GM12878 (cell line): ENCODE data around the gene LGALS8. TPM values are rescaled to one million over a fixed set of nuclear protein-coding genes. Genes with fewer than 3 reads are reported as not detected.

ENCODE experiments used
- ATAC-seq: fragments of 200-7000 bp; cut with Tn5 transposase; 3 replicates; pipeline ENCODE4 v1.9.1; 2020; ENCODE audit warnings: mild to moderate bottlenecking, moderate library complexity
- BruUV-seq: library from RNA; stranded (reverse); fragments of 400-500 nt; replicated peaks from 2 replicates; lab custom pipeline; 2021; lab: Mats Ljungman, UMichigan
- CTCF ChIA-PET: fragments of 300-600 bp; sonication (Branson Sonifier 250); formaldehyde crosslinking; extraction: SDS; loops from one replicate; lab custom pipeline; 2021; ENCODE audit warnings: inconsistent platforms; lab: Yijun Ruan, JAX
- POLR2A ChIA-PET: fragments of 350-600 bp; formaldehyde crosslinking; extraction: SDS; loops from one replicate; lab custom pipeline; 2021; ENCODE audit warnings: inconsistent platforms; lab: Charles Lee
- RAD21 ChIA-PET: fragments of 300-600 bp; sonication (Branson Sonifier 250); formaldehyde crosslinking; loops from one replicate; lab custom pipeline; 2023; ENCODE audit warnings: antibody characterized with exemption; ENCODE audit not compliant: unreplicated experiment; lab: Charles Lee
- SMC1A ChIA-PET: fragments of 300-600 bp; sonication (Branson Sonifier 250); formaldehyde crosslinking; loops from one replicate; lab custom pipeline; 2023; ENCODE audit not compliant: unreplicated experiment, uncharacterized antibody; lab: Charles Lee
- DNase-seq: peaks from one replicate; pipeline ENCODE4 v3.0.0-alpha.2; 2011; ENCODE audit warnings: low read depth, low spot score
- FAIRE-seq: peaks from 3 replicates; lab custom pipeline; 2011; peaks lifted over from hg19 to GRCh38; lab: Jason Lieb, UNC
- H2AFZ ChIP-seq: 2 replicates; pipeline ENCODE4 v1.6.0; 2011; ENCODE audit warnings: low read depth, low read length, control low read depth; ENCODE audit not compliant: control insufficient read depth
- H3K27ac ChIP-seq: 2 replicates; pipeline ENCODE4 v1.5.1; 2011; ENCODE audit warnings: control low read depth; ENCODE audit not compliant: control insufficient read depth, insufficient read depth
- H3K27me3 ChIP-seq, 2 experiments: replicated peaks in 1 of 2; 2 replicates each; pipeline versions ENCODE4 v1.6.0 to v1.6.1; 2011; ENCODE audit warnings: low read length in 1 of 2; ENCODE audit not compliant: control insufficient read depth in 2 of 2, insufficient read depth in 2 of 2
- H3K36me3 ChIP-seq, 2 experiments: 2 replicates each; pipeline ENCODE4 v1.5.1; 2011; ENCODE audit warnings: low read length in 1 of 2; ENCODE audit not compliant: control insufficient read depth in 2 of 2, insufficient read depth in 2 of 2
- H3K4me1 ChIP-seq: 2 replicates; pipeline ENCODE4 v1.6.1; 2011; ENCODE audit warnings: mild to moderate bottlenecking, low read length, moderate library complexity, mixed read lengths; ENCODE audit not compliant: control insufficient read depth, insufficient read depth
- H3K4me2 ChIP-seq: 2 replicates; pipeline ENCODE4 v1.6.0; 2011; ENCODE audit warnings: control low read depth; ENCODE audit not compliant: control insufficient read depth, insufficient read depth
- H3K4me3 ChIP-seq: fragments of 200-600 bp; sonication (generic); 2 replicates; pipeline ENCODE4 v1.5.1; 2016
- H3K79me2 ChIP-seq: 2 replicates; pipeline ENCODE4 v1.6.0; 2011; ENCODE audit warnings: low read length; ENCODE audit not compliant: control insufficient read depth, insufficient read depth
- H3K9ac ChIP-seq: 2 replicates; pipeline ENCODE4 v1.8.0; 2011; ENCODE audit warnings: low read length, control low read depth, mixed read lengths; ENCODE audit not compliant: control insufficient read depth, insufficient read depth
- H3K9me3 ChIP-seq: replicated peaks from 3 replicates; pipeline ENCODE4 v1.5.1; 2011; ENCODE audit warnings: mild to moderate bottlenecking, low read length; ENCODE audit not compliant: control insufficient read depth, insufficient read depth
- H4K20me1 ChIP-seq: 2 replicates; pipeline ENCODE4 v1.6.0; 2011; ENCODE audit not compliant: control insufficient read depth, insufficient read depth
- BCL11A ChIP-seq: IDR thresholded peaks from 2 replicates; pipeline ENCODE4 v1.6.1; 2011; ENCODE audit warnings: low read depth, low read length
- HDAC6 ChIP-seq: fragments of 200-600 bp; sonication (generic); IDR thresholded peaks from one replicate; pipeline ENCODE4 v1.8.0; 2017; ENCODE audit warnings: antibody characterized with exemption; ENCODE audit not compliant: unreplicated experiment
- HDGF ChIP-seq: fragments of 450-650 bp; IDR thresholded peaks from 2 replicates; pipeline ENCODE4 v1.6.1; 2016; ENCODE audit warnings: antibody characterized with exemption
- IRF4 ChIP-seq: IDR thresholded peaks from 2 replicates; pipeline ENCODE4 v1.6.1; 2011; ENCODE audit warnings: low read depth, low read length
- KDM1A ChIP-seq: fragments of 200-600 bp; sonication (generic); IDR thresholded peaks from 2 replicates; pipeline ENCODE4 v1.6.1; 2016; ENCODE audit warnings: borderline replicate concordance
- RAD21 ChIP-seq: IDR thresholded peaks from 2 replicates; pipeline ENCODE4 v1.6.1; 2011; ENCODE audit warnings: mild to moderate bottlenecking, low read depth, low read length, moderate library complexity; ENCODE audit not compliant: insufficient read depth
- RUNX3 ChIP-seq: IDR thresholded peaks from 2 replicates; pipeline ENCODE4 v1.6.1; 2012; ENCODE audit warnings: low read length, inconsistent platforms
- SMARCA5 ChIP-seq: fragments of 450-650 bp; IDR thresholded peaks from 2 replicates; pipeline ENCODE4 v1.6.1; 2017; ENCODE audit warnings: mild to moderate bottlenecking
- TCF12 ChIP-seq: IDR thresholded peaks from 2 replicates; pipeline ENCODE4 v1.6.1; 2011; ENCODE audit warnings: low read depth, mild to moderate bottlenecking, low read length
- ZNF384 ChIP-seq: IDR thresholded peaks from 2 replicates; pipeline ENCODE4 v1.6.1; 2012; ENCODE audit warnings: low read depth, mild to moderate bottlenecking, low read length, improper control_type of control experiment, borderline replicate concordance
- WGBS: methylation state at CpG from one replicate; pipeline ENCODE4 v1.1.6; 2016; ENCODE audit warnings: low lambda C conversion rate; ENCODE audit not compliant: insufficient replicate concordance, insufficient coverage; ENCODE audit errors: missing lambda C conversion rate; 5-methylcytosine and 5-hydroxymethylcytosine counted together
- in situ Hi-C: fragments of 300-500 bp; cut with MboI; formaldehyde crosslinking; loops from 9 replicates; pipeline ENCODE4 v1.14.3; 2018; ENCODE audit warnings: mixed read lengths
- intact Hi-C: fragments of 100-400 bp; cut with micrococcal nuclease; formaldehyde crosslinking; loops from one replicate; pipeline ENCODE4 v1.14.2; 2022; ENCODE audit not compliant: unreplicated experiment
- polyA plus RNA-seq, 11 experiments: library from polyadenylated mRNA; depleted of rRNA in 4 of 11; unstranded in 6 of 11; stranded (reverse) in 5 of 11; fragments of >200 nt; fragmentation: Nextera tagmentation in 4 of 11; fragmentation: Illumina TruSeq in 1 of 11; extraction: Ambion mirVana in 4 of 11; extraction: Trizol in 1 of 11; gene quantifications; 1 replicate in 1 of 11; 2 replicates in 10 of 11; pipeline versions ENCODE4 v1.2.1 to v1.2.3, GENCODE V29; 2011 to 2016; ENCODE audit warnings: inconsistent platforms in 2 of 11, missing spikeins in 2 of 11, low read depth in 1 of 11
- total RNA-seq, 4 experiments: library from RNA; depleted of rRNA in 3 of 4; stranded (reverse); fragments of >200 nt in 3 of 4; fragmentation: Illumina TruSeq in 1 of 4; extraction: Trizol in 1 of 4; gene quantifications; 2 replicates each; pipeline versions ENCODE4 v1.2.1 to v1.2.3, GENCODE V29; 2013 to 2021
- TF ChIP-seq, protein P1 (sequence below): fragments of 450-650 bp; IDR thresholded peaks from 2 replicates; pipeline ENCODE4 v1.6.1; 2016; ENCODE audit warnings: mild to moderate bottlenecking, moderate library complexity, borderline replicate concordance
- TF ChIP-seq, protein P2 (sequence below): fragments of 450-650 bp; IDR thresholded peaks from 2 replicates; pipeline ENCODE4 v1.6.1; 2014; ENCODE audit warnings: mild to moderate bottlenecking

LGALS8 gene
- total and polyA plus RNA-seq, 10 of the 15 experiments (the other 5 are each of a cell fraction or from before 2014, with no cell fraction given) = 15.4 to 86.5 (median 19.2) TPM

GRCh38 chr1:236514703-236515442, 8.9 kb upstream of the LGALS8 start:
- H4K20me1 ChIP-seq = no peaks in the 10 kb centered on the region
- no peaks in the 10 kb centered on the region for H3K36me3 ChIP-seq
- ChIA-PET CTCF (interaction anchor here (0.5 kb wide), 1 partner anchor 188 kb away, joined by 3 read pairs; no protein-coding TSS in a partner anchor), RAD21 (no interaction called here), POLR2A (no interaction called here), SMC1A (interaction anchor here (0.8 kb wide), 1 partner anchor 10 kb away, joined by 3 read pairs; no protein-coding TSS in a partner anchor)
- ATAC-seq = no peak
- 45% methylated on average over 4 of the region's 4 CpGs for WGBS
- no TSS peak for BruUV-seq
- H3K9me3 ChIP-seq = no peaks in the 10 kb centered on the region
- DNase-seq = no peak
- H2AFZ ChIP-seq = no peak overlapping the region
- H3K4me1 ChIP-seq = no peaks in the 10 kb centered on the region
- H3K27ac ChIP-seq = no peak overlapping the region
- no peaks in the 10 kb centered on the region for H3K79me2 ChIP-seq
- H3K4me2 ChIP-seq = no peak overlapping the region
- FAIRE-seq = no peak
- H3K4me3 ChIP-seq = no peak overlapping the region
- TF ChIP-seq, protein P1, sequence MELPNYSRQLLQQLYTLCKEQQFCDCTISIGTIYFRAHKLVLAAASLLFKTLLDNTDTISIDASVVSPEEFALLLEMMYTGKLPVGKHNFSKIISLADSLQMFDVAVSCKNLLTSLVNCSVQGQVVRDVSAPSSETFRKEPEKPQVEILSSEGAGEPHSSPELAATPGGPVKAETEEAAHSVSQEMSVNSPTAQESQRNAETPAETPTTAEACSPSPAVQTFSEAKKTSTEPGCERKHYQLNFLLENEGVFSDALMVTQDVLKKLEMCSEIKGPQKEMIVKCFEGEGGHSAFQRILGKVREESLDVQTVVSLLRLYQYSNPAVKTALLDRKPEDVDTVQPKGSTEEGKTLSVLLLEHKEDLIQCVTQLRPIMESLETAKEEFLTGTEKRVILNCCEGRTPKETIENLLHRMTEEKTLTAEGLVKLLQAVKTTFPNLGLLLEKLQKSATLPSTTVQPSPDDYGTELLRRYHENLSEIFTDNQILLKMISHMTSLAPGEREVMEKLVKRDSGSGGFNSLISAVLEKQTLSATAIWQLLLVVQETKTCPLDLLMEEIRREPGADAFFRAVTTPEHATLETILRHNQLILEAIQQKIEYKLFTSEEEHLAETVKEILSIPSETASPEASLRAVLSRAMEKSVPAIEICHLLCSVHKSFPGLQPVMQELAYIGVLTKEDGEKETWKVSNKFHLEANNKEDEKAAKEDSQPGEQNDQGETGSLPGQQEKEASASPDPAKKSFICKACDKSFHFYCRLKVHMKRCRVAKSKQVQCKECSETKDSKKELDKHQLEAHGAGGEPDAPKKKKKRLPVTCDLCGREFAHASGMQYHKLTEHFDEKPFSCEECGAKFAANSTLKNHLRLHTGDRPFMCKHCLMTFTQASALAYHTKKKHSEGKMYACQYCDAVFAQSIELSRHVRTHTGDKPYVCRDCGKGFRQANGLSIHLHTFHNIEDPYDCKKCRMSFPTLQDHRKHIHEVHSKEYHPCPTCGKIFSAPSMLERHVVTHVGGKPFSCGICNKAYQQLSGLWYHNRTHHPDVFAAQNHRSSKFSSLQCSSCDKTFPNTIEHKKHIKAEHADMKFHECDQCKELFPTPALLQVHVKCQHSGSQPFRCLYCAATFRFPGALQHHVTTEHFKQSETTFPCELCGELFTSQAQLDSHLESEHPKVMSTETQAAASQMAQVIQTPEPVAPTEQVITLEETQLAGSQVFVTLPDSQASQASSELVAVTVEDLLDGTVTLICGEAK = no peak
- TF ChIP-seq TCF12 (no peak), RAD21 (no peak), KDM1A (no peak), IRF4 (no peak), SMARCA5 (no peak), RUNX3 (no peak), BCL11A (no peak), HDGF (no peak), HDAC6 (no peak), ZNF384 (no peak)
- TF ChIP-seq, protein P2, sequence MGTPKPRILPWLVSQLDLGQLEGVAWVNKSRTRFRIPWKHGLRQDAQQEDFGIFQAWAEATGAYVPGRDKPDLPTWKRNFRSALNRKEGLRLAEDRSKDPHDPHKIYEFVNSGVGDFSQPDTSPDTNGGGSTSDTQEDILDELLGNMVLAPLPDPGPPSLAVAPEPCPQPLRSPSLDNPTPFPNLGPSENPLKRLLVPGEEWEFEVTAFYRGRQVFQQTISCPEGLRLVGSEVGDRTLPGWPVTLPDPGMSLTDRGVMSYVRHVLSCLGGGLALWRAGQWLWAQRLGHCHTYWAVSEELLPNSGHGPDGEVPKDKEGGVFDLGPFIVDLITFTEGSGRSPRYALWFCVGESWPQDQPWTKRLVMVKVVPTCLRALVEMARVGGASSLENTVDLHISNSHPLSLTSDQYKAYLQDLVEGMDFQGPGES = no peak
- in situ Hi-C loops (no loop called here), intact Hi-C loops (no loop called here)
- no peak overlapping the region for H3K9ac ChIP-seq
- H3K27me3 ChIP-seq = no peaks in the 10 kb centered on the region
